SK-N-SH (cell line): Measurements from ENCODE around the gene FNDC3B. TPM values are rescaled to one million over a fixed set of nuclear protein-coding genes. Genes with fewer than 3 reads are reported as not detected.

Source experiments
- CTCF ChIA-PET: fragments of 300-600, 350-600 bp; formaldehyde crosslinking; extraction: SDS; loops from one replicate; lab custom pipeline; 2021; lab: Yijun Ruan, JAX
- POLR2A ChIA-PET: fragments of 350-600 bp; sonication (Branson Sonifier 250); formaldehyde crosslinking; extraction: SDS; loops from one replicate; lab custom pipeline; 2020; ENCODE audit warnings: antibody characterized with exemption, inconsistent platforms; lab: Yijun Ruan, JAX
- DNase-seq: peaks from one replicate; pipeline ENCODE4 v3.0.0; 2012
- H2AFZ ChIP-seq: fragments of 200-600 bp; sonication (generic); 2 replicates; pipeline ENCODE4 v1.8.1; 2016; ENCODE audit warnings: antibody characterized with exemption, mild to moderate bottlenecking, low read depth
- H3F3A ChIP-seq: fragments of 200-600 bp; sonication (generic); replicated peaks from 2 replicates; pipeline ENCODE3; 2016; ENCODE audit warnings: antibody characterized with exemption, mild to moderate bottlenecking; ENCODE audit not compliant: insufficient read depth
- H3K27ac ChIP-seq, 2 experiments: fragments of 200-500 bp in 1 of 2; fragments of 200-600 bp in 1 of 2; sonication (Bioruptor generic) in 1 of 2; sonication (generic), shearing (Covaris generic) in 1 of 2; 2 replicates each; pipeline versions ENCODE4 v1.5.1 to v1.6.1; 2014 to 2016; ENCODE audit warnings: low read depth in 2 of 2, inconsistent platforms in 1 of 2, low read length in 1 of 2, mild to moderate bottlenecking in 1 of 2, mixed read lengths in 1 of 2
- H3K27me3 ChIP-seq: fragments of 200-600 bp; sonication (generic), shearing (Covaris generic); 2 replicates; pipeline ENCODE4 v1.6.1; 2016; ENCODE audit warnings: mixed run types; ENCODE audit not compliant: insufficient read depth
- H3K36me3 ChIP-seq, 2 experiments: fragments of 200-500 bp in 1 of 2; fragments of 200-600 bp in 1 of 2; sonication (Bioruptor generic) in 1 of 2; sonication (generic) in 1 of 2; replicated peaks in 1 of 2; 2 replicates each; pipeline versions ENCODE3 to v1.5.1; 2014 to 2016; ENCODE audit warnings: low read length in 1 of 2, mild to moderate bottlenecking in 1 of 2; ENCODE audit not compliant: insufficient read depth in 2 of 2, control insufficient read depth in 1 of 2
- H3K4me1 ChIP-seq, 2 experiments: fragments of 200-500 bp in 1 of 2; fragments of 200-600 bp in 1 of 2; sonication (Bioruptor generic) in 1 of 2; sonication (generic), shearing (Covaris generic) in 1 of 2; 2 replicates each; pipeline versions ENCODE4 v1.5.1 to v1.6.1; 2014 to 2016; ENCODE audit warnings: low read depth in 1 of 2, low read length in 1 of 2, mixed run types in 1 of 2; ENCODE audit not compliant: insufficient read depth in 2 of 2, control insufficient read depth in 1 of 2
- H3K4me2 ChIP-seq: fragments of 200-600 bp; sonication (generic), shearing (Covaris generic); 2 replicates; pipeline ENCODE4 v1.6.1; 2017; ENCODE audit warnings: mixed run types
- H3K4me3 ChIP-seq, 2 experiments: fragments of 200-500 bp in 1 of 2; fragments of 200-600 bp in 1 of 2; sonication (Bioruptor generic) in 1 of 2; sonication (generic), shearing (Covaris generic) in 1 of 2; 2 replicates each; pipeline versions ENCODE4 v1.5.1 to v1.8.1; 2014 to 2016; ENCODE audit warnings: low read depth in 2 of 2, inconsistent platforms in 1 of 2, low read length in 1 of 2, mild to moderate bottlenecking in 1 of 2, mixed read lengths in 1 of 2, moderate library complexity in 1 of 2
- H3K79me2 ChIP-seq: fragments of 200-600 bp; sonication (generic); 2 replicates; pipeline ENCODE4 v1.8.1; 2017; ENCODE audit warnings: mild to moderate bottlenecking; ENCODE audit not compliant: insufficient read depth
- H3K9ac ChIP-seq: fragments of 200-600 bp; sonication (generic); 2 replicates; pipeline ENCODE4 v1.6.1; 2017; ENCODE audit warnings: mixed run types
- H3K9me2 ChIP-seq: fragments of 200-600 bp; sonication (generic); 2 replicates; pipeline ENCODE4 v1.6.1; 2017; ENCODE audit warnings: mixed run types
- H3K9me3 ChIP-seq: fragments of 200-600 bp; sonication (generic); 2 replicates; pipeline ENCODE4 v1.6.1; 2017; ENCODE audit warnings: mixed run types, mild to moderate bottlenecking, moderate library complexity
- H4K20me1 ChIP-seq: fragments of 200-600 bp; sonication (generic); 2 replicates; pipeline ENCODE4 v1.6.1; 2017; ENCODE audit warnings: mild to moderate bottlenecking, mixed run types; ENCODE audit not compliant: insufficient read depth
- ELF1 ChIP-seq: IDR thresholded peaks from 2 replicates; pipeline ENCODE4 v1.4.0; 2012
- EP300 ChIP-seq, 2 experiments: IDR thresholded peaks; 2 replicates each; pipeline versions ENCODE4 v1.4.0 to v1.6.1; 2012; ENCODE audit warnings: borderline replicate concordance in 1 of 2, low read depth in 1 of 2, low read length in 1 of 2
- EZH2phosphoT487 ChIP-seq: fragments of 200-600 bp; sonication (generic); IDR thresholded peaks from 2 replicates; pipeline ENCODE4 v1.6.1; 2017; ENCODE audit warnings: low read depth, mixed run types, mild to moderate bottlenecking, antibody characterized with exemption, moderate library complexity, borderline replicate concordance
- FOSL2 ChIP-seq: IDR thresholded peaks from 2 replicates; pipeline ENCODE4 v1.4.0; 2012; ENCODE audit warnings: low read depth, mild to moderate bottlenecking, moderate library complexity, borderline replicate concordance
- MAX ChIP-seq: IDR thresholded peaks from 2 replicates; pipeline ENCODE4 v1.4.0; 2012; ENCODE audit warnings: low read depth
- MEF2A ChIP-seq: IDR thresholded peaks from 2 replicates; pipeline ENCODE4 v1.4.0; 2012; ENCODE audit warnings: low read depth, borderline replicate concordance
- MXI1 ChIP-seq: IDR thresholded peaks from 2 replicates; pipeline ENCODE4 v1.6.1; 2012; ENCODE audit warnings: mild to moderate bottlenecking, low read depth, low read length, improper control_type of control experiment
- NFIC ChIP-seq: IDR thresholded peaks from 2 replicates; pipeline ENCODE4 v1.4.0; 2012; ENCODE audit warnings: borderline replicate concordance
- PBX3 ChIP-seq: IDR thresholded peaks from 2 replicates; pipeline ENCODE4; 2012
- POLR2AphosphoS5 ChIP-seq: IDR thresholded peaks from 2 replicates; pipeline ENCODE4 v1.6.1; 2012; ENCODE audit warnings: low read depth, low read length
- RAD21 ChIP-seq: IDR thresholded peaks from 2 replicates; pipeline ENCODE4 v1.6.1; 2012; ENCODE audit warnings: mild to moderate bottlenecking, low read length
- TCF12 ChIP-seq: IDR thresholded peaks from 2 replicates; pipeline ENCODE4 v1.4.0; 2012
- USF1 ChIP-seq: IDR thresholded peaks from 2 replicates; pipeline ENCODE4 v1.4.0; 2012; ENCODE audit warnings: low read depth, borderline replicate concordance
- USF2 ChIP-seq: fragments of 150-350 bp; IDR thresholded peaks from 2 replicates; pipeline ENCODE4 v1.6.1; 2017; ENCODE audit warnings: antibody characterized with exemption, low read length, low read depth, borderline replicate concordance
- ZBTB33 ChIP-seq: IDR thresholded peaks from 2 replicates; pipeline ENCODE4 v1.4.0; 2012; ENCODE audit warnings: low read depth, borderline replicate concordance
- WGBS: methylation state at CpG from one replicate; pipeline ENCODE4 v1.1.6; 2017; ENCODE audit warnings: low lambda C conversion rate; 5-methylcytosine and 5-hydroxymethylcytosine counted together
- polyA plus RNA-seq, 3 experiments: library from polyadenylated mRNA; depleted of rRNA; stranded (reverse); fragments of >200 nt; gene quantifications; 2 replicates each; pipeline ENCODE4 v1.2.3, GENCODE V29; 2012

FNDC3B gene
- polyA plus RNA-seq, 1 of the 3 experiments (the other 2 are of a cell fraction), result 10.4 TPM

- Histone ChIP-seq H3K4me1 (peaks cover 13 to 19% of the 10 kb centered on the region in 2 experiments), H3K9me3 (no peaks in the 10 kb centered on the region), H3K4me2 (no peak overlapping the region), H3K79me2 (peaks cover 15% of the 10 kb centered on the region; the same call in 1 of the 2 replicates), H3K27me3 (no peaks in the 10 kb centered on the region), H3F3A (peaks cover 28% of the 10 kb centered on the region), H4K20me1 (peaks cover 17% of the 10 kb centered on the region), H3K27ac (peak overlapping the region in 1 of 2 experiments; percentile 74; a peak in 2 of 4 replicates), H3K9ac (no peak overlapping the region), H3K36me3 (peaks cover 29 to 57% of the 10 kb centered on the region in 2 experiments), H2AFZ (no peak overlapping the region), H3K9me2 (no peaks in the 10 kb centered on the region), H3K4me3 (no peak overlapping the region)
- ChIA-PET POLR2A (no interaction called here), CTCF (interaction anchor here (0.6 to 3.9 kb wide), 3 partner anchors 10 to 92 kb away, joined by 3 to 18 read pairs (median 3); no protein-coding TSS in a partner anchor)
- no peak for TF ChIP-seq PBX3
- no peak for TF ChIP-seq ZBTB33
- TF ChIP-seq EP300 (IDR thresholded peaks at IDR 0.05; ENCODE audit: borderline replicate concordance in 1 of 2, low read depth in 1 of 2, low read length in 1 of 2), result no peak
- no peak for TF ChIP-seq ELF1
- no peak for TF ChIP-seq TCF12
- no peak for TF ChIP-seq MAX
- TF ChIP-seq POLR2AphosphoS5, result no peak
- TF ChIP-seq RAD21, result no peak
- TF ChIP-seq USF2, result no peak
- no peak for TF ChIP-seq USF1
- TF ChIP-seq MEF2A, result no peak
- TF ChIP-seq FOSL2, result no peak
- no peak for TF ChIP-seq EZH2phosphoT487
- no peak for TF ChIP-seq NFIC
- TF ChIP-seq MXI1, result no peak
- 83% methylated on average over 6 of the region's 6 CpGs for WGBS
- no peak for DNase-seq
Measured at GRCh38 chr3:172357850-172358754, 318.7 kb downstream of the FNDC3B start.
